OCI-LY7 (cell line): ENCODE data around the gene RCCD1. TPM values are rescaled to one million over a fixed set of nuclear protein-coding genes. Genes with fewer than 3 reads are reported as not detected.

Experiments used
- BruUV-seq: library from RNA; stranded (reverse); fragments of 400-500 nt; replicated peaks from 2 replicates; lab custom pipeline; 2021; lab: Mats Ljungman, UMichigan
- CTCF ChIA-PET: fragments of 300-600 bp; sonication (Branson Sonifier 250); formaldehyde crosslinking; loops from one replicate; lab custom pipeline; 2022; ENCODE audit warnings: antibody characterized with exemption; ENCODE audit not compliant: unreplicated experiment; lab: Charles Lee
- POLR2A ChIA-PET: fragments of 300-600 bp; sonication (Branson Sonifier 250); formaldehyde crosslinking; loops from one replicate; lab custom pipeline; 2022; ENCODE audit warnings: antibody characterized with exemption; lab: Charles Lee
- DNase-seq: peaks from one replicate; pipeline ENCODE4 v3.0.0-alpha.2; 2015; ENCODE audit warnings: low spot score
- H2AFZ ChIP-seq: fragments of 200-600 bp; sonication (generic), shearing (Covaris generic); 2 replicates; pipeline ENCODE4 v1.6.1; 2014; ENCODE audit warnings: mild to moderate bottlenecking, antibody characterized with exemption, low read length, moderate library complexity
- H3K27ac ChIP-seq: fragments of 200-600 bp; sonication (generic); 2 replicates; pipeline ENCODE4 v1.5.1; 2014; ENCODE audit warnings: mixed run types, low read depth, mild to moderate bottlenecking, moderate library complexity, low read length, inconsistent platforms; ENCODE audit not compliant: poor library complexity, severe bottlenecking
- H3K36me3 ChIP-seq: fragments of 200-600 bp; sonication (generic); 2 replicates; pipeline ENCODE4 v1.6.1; 2014; ENCODE audit warnings: mild to moderate bottlenecking, antibody characterized with exemption, low read length, moderate library complexity, mixed read lengths; ENCODE audit not compliant: insufficient read depth
- H3K4me1 ChIP-seq: fragments of 200-600 bp; sonication (generic); 2 replicates; pipeline ENCODE4 v1.5.1; 2014; ENCODE audit warnings: mild to moderate bottlenecking, low read length; ENCODE audit not compliant: insufficient read depth, poor library complexity, severe bottlenecking
- H3K4me2 ChIP-seq: fragments of 200-600 bp; sonication (generic); 2 replicates; pipeline ENCODE4 v1.6.1; 2014; ENCODE audit warnings: mild to moderate bottlenecking, low read length
- H3K4me3 ChIP-seq: fragments of 200-600 bp; sonication (generic); 2 replicates; pipeline ENCODE4 v1.5.1; 2014; ENCODE audit warnings: mild to moderate bottlenecking, low read depth, low read length; ENCODE audit not compliant: poor library complexity, severe bottlenecking
- H3K79me2 ChIP-seq: fragments of 200-600 bp; sonication (generic); 2 replicates; pipeline ENCODE4 v1.6.1; 2016; ENCODE audit warnings: low read depth, mild to moderate bottlenecking, low read length, moderate library complexity, mixed read lengths; ENCODE audit not compliant: insufficient read depth
- H3K9me2 ChIP-seq: fragments of 200-600 bp; sonication (generic); 2 replicates; pipeline ENCODE4 v1.6.1; 2016; ENCODE audit warnings: mild to moderate bottlenecking, low read length, mixed read lengths; ENCODE audit not compliant: insufficient read depth
- H3K9me3 ChIP-seq: fragments of 200-600 bp; sonication (generic); 2 replicates; pipeline ENCODE4 v1.6.1; 2014; ENCODE audit warnings: mild to moderate bottlenecking, mixed run types, low read length, mixed read lengths
- H4K20me1 ChIP-seq: fragments of 200-600 bp; sonication (generic); 2 replicates; pipeline ENCODE4 v1.6.1; 2014; ENCODE audit warnings: mild to moderate bottlenecking, antibody characterized with exemption, low read length, moderate library complexity, mixed read lengths; ENCODE audit not compliant: insufficient read depth
- CTCF ChIP-seq: fragments of 200-600 bp; sonication (generic); conservative IDR thresholded peaks from 2 replicates; pipeline ENCODE4 v1.5.1; 2014; ENCODE audit warnings: mild to moderate bottlenecking, antibody characterized with exemption, low read length, moderate library complexity, mixed read lengths
- EZH2phosphoT487 ChIP-seq: fragments of 200-600 bp; sonication (generic); IDR thresholded peaks from 2 replicates; pipeline ENCODE4 v1.6.1; 2018; ENCODE audit warnings: low read depth, borderline replicate concordance, mild to moderate bottlenecking, mixed run types, antibody characterized with exemption, low read length, moderate library complexity, mixed read lengths
- intact Hi-C: fragments of 100-400 bp; cut with micrococcal nuclease; formaldehyde crosslinking; loops from one replicate; pipeline ENCODE4 v1.10.0; 2022; ENCODE audit not compliant: unreplicated experiment
- total RNA-seq, 2 experiments: library from RNA; depleted of rRNA in 1 of 2; stranded (reverse); fragments of >200 nt in 1 of 2; shearing (Covaris generic) in 1 of 2; gene quantifications; 2 replicates each; pipeline ENCODE4 v1.2.3, GENCODE V29; 2014 to 2022

The RCCD1 gene
- total RNA-seq, 2 experiments from 2014 or later, result 77.7 to 84.5 TPM

GRCh38 chr15:90914305-90915080 is 40.2 kb upstream of the RCCD1 start:
- Histone ChIP-seq H3K36me3 (no peaks in the 10 kb centered on the region), H3K79me2 (no peaks in the 10 kb centered on the region), H3K9me2 (no peaks in the 10 kb centered on the region), H3K27ac (peak overlapping the region; percentile 46), H2AFZ (no peak overlapping the region), H3K4me3 (no peak overlapping the region), H3K4me1 (peaks cover 24% of the 10 kb centered on the region), H3K9me3 (no peaks in the 10 kb centered on the region), H4K20me1 (no peaks in the 10 kb centered on the region), H3K4me2 (peak overlapping the region; percentile 33)
- intact Hi-C loops, result no loop called here
- no peak for DNase-seq
- POLR2A ChIA-PET, result interaction anchor here (1.0 kb wide), 1 partner anchor 11 kb away, joined by 3 read pairs; the partner anchor contains the start of gene MAN2A2
- CTCF ChIA-PET, result no interaction called here
- TF ChIP-seq CTCF (no peak), EZH2phosphoT487 (no peak)
- no TSS peak for BruUV-seq

GRCh38 chr15:90915216-90915807 is 39.4 kb upstream of the RCCD1 start:
- H3K4me2 ChIP-seq, result peak overlapping the region; percentile 33
- no peaks in the 10 kb centered on the region for H3K9me3 ChIP-seq
- intact Hi-C loops, result no loop called here
- no peaks in the 10 kb centered on the region for H3K9me2 ChIP-seq
- no peaks in the 10 kb centered on the region for H4K20me1 ChIP-seq
- H3K4me1 ChIP-seq, result peaks cover 24% of the 10 kb centered on the region
- peak overlapping the region; percentile 46 for H3K27ac ChIP-seq
- H3K4me3 ChIP-seq, result peak overlapping the region; percentile 9
- 0 out of 2 replicates have a peak overlapping the region, but pooled peaks have one; percentile 5 for H2AFZ ChIP-seq
- DNase-seq, result peak; percentile 73
- H3K79me2 ChIP-seq, result no peaks in the 10 kb centered on the region
- TF ChIP-seq EZH2phosphoT487, result no peak
- TF ChIP-seq CTCF, result no peak
- BruUV-seq, result no TSS peak
- no peaks in the 10 kb centered on the region for H3K36me3 ChIP-seq
- ChIA-PET CTCF (interaction anchor here (1.0 kb wide), 1 partner anchor 20 kb away, joined by 5 read pairs; the partner anchor contains the start of gene UNC45A), POLR2A (interaction anchor here (0.7 kb wide), 1 partner anchor 572 kb away, joined by 3 read pairs; no protein-coding TSS in a partner anchor)
